Measurements from ENCODE around the gene FSIP1. TPM values are rescaled to one million over a fixed set of nuclear protein-coding genes. Genes with fewer than 3 reads are reported as not detected.

The FSIP1 gene
- total and polyA plus RNA-seq, 8 donors = 0.11 to 0.64 (median 0.38) TPM

DNA sequence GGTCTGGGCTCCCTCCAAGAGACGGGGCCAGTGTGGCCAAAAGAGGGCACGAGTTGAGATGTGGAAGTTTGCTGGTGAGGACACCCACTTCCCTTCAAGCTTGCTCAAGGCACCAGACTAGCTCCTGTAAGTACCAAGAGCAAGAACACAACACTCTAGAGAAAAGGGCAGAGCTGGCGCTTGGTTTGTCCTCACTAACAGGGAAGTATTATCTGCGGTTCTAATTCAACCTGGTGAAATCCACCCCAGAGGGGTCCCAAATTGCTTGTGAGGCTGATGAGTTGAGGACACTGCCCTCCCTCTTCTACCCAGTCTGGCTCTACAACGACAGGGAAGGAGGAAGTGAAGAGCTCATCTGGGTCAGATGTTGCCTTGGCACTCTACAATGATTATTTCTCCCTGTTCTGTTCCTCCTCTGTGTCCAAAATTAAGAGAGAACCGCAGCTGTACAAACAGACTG lies 16.9 kb upstream of the FSIP1 start:
- H3K9me3 ChIP-seq = no peaks in the 10 kb centered on the region
- FAIRE-seq (no peak), ATAC-seq (peak in 2 of 4 donors; percentile 38 to 68), DNase-seq (no peak)
- no peaks in the 10 kb centered on the region for H3K36me3 ChIP-seq
- H3K4me1 ChIP-seq = no peaks in the 10 kb centered on the region
- no peak overlapping the region for H3K27ac ChIP-seq
- intact Hi-C loops (cut with DNase I) = loop anchor here in 2 of 3 donors (10.0 kb wide), 1 partner anchor 75 kb away; no protein-coding TSS in a partner anchor
- WGBS, 2 donors = 54 to 65% methylated on average over 6 of the region's 6 CpGs
- TF ChIP-seq CTCF (IDR thresholded peaks at IDR 0.05) = no peak
- H3K27me3 ChIP-seq = no peaks in the 10 kb centered on the region
- H3K4me3 ChIP-seq = no peak overlapping the region

GRCh38 chr15:39798382-39798781 lies 15.7 kb upstream of the FSIP1 start:
- no peak overlapping the region for H3K4me3 ChIP-seq
- H3K27ac ChIP-seq = no peak overlapping the region
- FAIRE-seq = no peak
- ATAC-seq = no peak
- DNase-seq = no peak
- no peaks in the 10 kb centered on the region for H3K9me3 ChIP-seq
- H3K36me3 ChIP-seq = no peaks in the 10 kb centered on the region
- intact Hi-C loops (cut with DNase I) = loop anchor here in 1 of 3 donors (10.0 kb wide), 1 partner anchor 76 kb away; no protein-coding TSS in a partner anchor
- H3K4me1 ChIP-seq = no peaks in the 10 kb centered on the region
- 88 to 94% methylated on average over 6 of the region's 6 CpGs for WGBS, 2 donors
- no peaks in the 10 kb centered on the region for H3K27me3 ChIP-seq
- no peak for TF ChIP-seq CTCF (IDR thresholded peaks at IDR 0.05)

DNA sequence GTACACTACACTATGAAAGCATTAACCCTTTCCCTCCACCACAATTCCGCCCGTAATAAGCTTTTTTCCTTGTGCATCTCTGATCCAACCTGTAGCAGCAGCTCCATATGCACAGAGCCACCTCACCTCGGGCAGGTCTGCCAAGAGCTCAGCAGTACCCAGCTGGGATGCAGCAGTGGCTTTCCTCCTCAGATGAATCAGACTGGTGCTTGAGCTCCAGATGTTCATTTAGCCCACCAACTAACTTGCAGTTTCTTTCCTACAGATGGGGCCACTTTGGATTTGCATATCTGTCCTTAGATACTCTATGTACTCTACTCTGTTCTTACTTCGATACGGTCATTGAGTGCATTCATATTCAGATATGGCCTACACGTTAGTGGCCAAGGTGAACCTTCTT lies 14.8 kb upstream of the FSIP1 start:
- DNase-seq (no peak), ATAC-seq (no peak), FAIRE-seq (no peak)
- no peaks in the 10 kb centered on the region for H3K9me3 ChIP-seq
- H3K4me1 ChIP-seq = no peaks in the 10 kb centered on the region
- no peak overlapping the region for H3K4me3 ChIP-seq
- WGBS, 2 donors = 72 to 85% methylated on average over 6 of the region's 6 CpGs
- H3K27me3 ChIP-seq = no peaks in the 10 kb centered on the region
- no peaks in the 10 kb centered on the region for H3K36me3 ChIP-seq
- no peak overlapping the region for H3K27ac ChIP-seq
- intact Hi-C loops (cut with DNase I) = loop anchor here in 1 of 3 donors (10.0 kb wide), 1 partner anchor 77 kb away; no protein-coding TSS in a partner anchor
- no peak for TF ChIP-seq CTCF (IDR thresholded peaks at IDR 0.05)

DNA sequence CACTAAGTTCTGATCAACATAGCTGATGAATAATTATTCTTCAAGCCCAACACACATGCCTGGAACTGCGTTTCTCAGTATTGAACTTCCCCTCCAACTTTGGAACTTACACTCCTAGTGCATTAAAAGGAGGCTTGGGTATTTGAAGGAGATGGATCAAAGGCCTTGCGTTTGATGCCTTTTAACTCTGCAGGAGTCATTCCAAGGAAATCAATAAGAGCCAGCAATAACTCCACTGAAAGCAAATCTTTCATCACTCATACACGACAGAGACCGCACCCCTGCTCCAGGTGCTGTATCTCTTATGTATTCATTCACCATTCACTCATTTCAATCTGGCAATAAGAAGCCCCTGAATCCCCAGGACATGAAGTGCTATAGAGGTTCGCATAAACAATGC lies 14.0 kb upstream of the FSIP1 start:
- Histone ChIP-seq H3K36me3 (no peaks in the 10 kb centered on the region), H3K9me3 (no peaks in the 10 kb centered on the region), H3K4me3 (no peak overlapping the region), H3K27ac (no peak overlapping the region), H3K27me3 (no peaks in the 10 kb centered on the region), H3K4me1 (no peaks in the 10 kb centered on the region)
- 60 to 63% methylated on average over 5 of the region's 5 CpGs for WGBS, 2 donors
- DNase-seq = no peak
- TF ChIP-seq CTCF (IDR thresholded peaks at IDR 0.05) = no peak
- intact Hi-C loops (cut with DNase I) = loop anchor here in 1 of 3 donors (10.0 kb wide), 1 partner anchor 78 kb away; no protein-coding TSS in a partner anchor
- no peak for FAIRE-seq
- ATAC-seq = no peak

DNA sequence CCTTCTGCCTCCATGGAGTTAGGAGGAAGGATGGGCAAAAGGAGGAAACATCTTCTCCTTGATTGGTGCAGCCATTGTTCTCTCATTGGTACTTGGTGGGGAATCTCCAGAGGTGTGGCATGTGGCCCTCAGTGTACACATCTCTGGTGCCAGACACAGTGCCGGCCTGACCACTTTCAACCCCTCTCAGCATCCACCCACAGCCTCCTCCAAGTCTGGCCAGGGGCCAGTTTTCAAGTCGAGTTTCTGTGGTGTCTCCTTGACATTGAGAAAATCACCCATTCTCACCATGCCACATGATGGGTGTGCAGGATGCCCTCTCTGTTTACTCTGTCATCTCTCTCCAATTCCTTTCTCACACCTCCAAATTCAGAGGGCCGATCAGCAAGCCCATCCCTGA lies 12.8 kb upstream of the FSIP1 start:
- H3K27ac ChIP-seq = no peak overlapping the region
- H3K9me3 ChIP-seq = no peaks in the 10 kb centered on the region
- ATAC-seq (no peak), FAIRE-seq (no peak), DNase-seq (no peak)
- no peak overlapping the region for H3K4me3 ChIP-seq
- no peaks in the 10 kb centered on the region for H3K36me3 ChIP-seq
- H3K4me1 ChIP-seq = no peaks in the 10 kb centered on the region
- WGBS, 2 donors = 43 to 45% methylated on average over 3 of the region's 3 CpGs
- no peak for TF ChIP-seq CTCF (IDR thresholded peaks at IDR 0.05)
- no peaks in the 10 kb centered on the region for H3K27me3 ChIP-seq
- intact Hi-C loops (cut with DNase I) = loop anchor here in 1 of 3 donors (10.0 kb wide), 1 partner anchor 79 kb away; no protein-coding TSS in a partner anchor
